ENCODE results near the gene ACTN1. TPM values are rescaled to one million over a fixed set of nuclear protein-coding genes. Genes with fewer than 3 reads are reported as not detected.

Gene ACTN1
- total RNA-seq, 1 donor from 2014 or later, result 130 TPM

DNA sequence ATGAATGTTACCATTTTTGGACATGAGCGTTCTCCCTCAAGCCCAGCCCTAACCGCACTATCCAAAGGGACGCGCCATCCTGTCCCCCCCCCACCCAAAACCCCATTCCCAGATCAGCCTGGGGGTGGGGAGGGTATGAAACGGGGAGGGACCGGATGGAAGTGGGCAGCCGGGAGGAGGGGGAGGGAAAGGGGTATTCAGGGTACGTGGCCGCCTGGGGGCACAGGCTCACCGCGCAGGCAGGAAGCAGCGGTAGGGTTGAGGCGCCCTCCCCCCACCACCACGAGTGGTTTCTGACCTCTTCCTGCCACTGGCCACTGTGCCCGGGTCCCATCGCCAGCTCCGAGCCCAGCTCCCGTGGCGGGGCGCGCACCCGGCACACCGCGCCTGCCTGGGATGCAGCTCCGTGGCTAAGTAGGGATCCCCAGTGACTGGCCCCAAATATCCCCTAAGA, 1.4 kb downstream of the ACTN1 start:
- Mint-ChIP-seq H3K4me1 (ENCODE audit: unreplicated experiment) (peaks cover 38% of the 10 kb centered on the region), H3K27me3 (ENCODE audit: unreplicated experiment) (peaks cover 26% of the 10 kb centered on the region), H3K27ac (ENCODE audit: unreplicated experiment) (peak overlapping the region; percentile 94), H3K36me3 (ENCODE audit: low read depth, unreplicated experiment) (peaks cover 14% of the 10 kb centered on the region), H3K4me3 (ENCODE audit: unreplicated experiment) (peak overlapping the region; percentile 92), H3K9me3 (ENCODE audit: unreplicated experiment) (no peaks in the 10 kb centered on the region)
- no peak for TF ChIP-seq CTCF (IDR thresholded peaks at IDR 0.05; ENCODE audit: unreplicated experiment)
- peak; percentile 68 for DNase-seq (ENCODE audit: low spot score)

GRCh38 chr14:68977180-68977717, 1.9 kb downstream of the ACTN1 start:
- peaks cover 38% of the 10 kb centered on the region for H3K4me1 Mint-ChIP-seq (ENCODE audit: unreplicated experiment)
- H3K27ac Mint-ChIP-seq (ENCODE audit: unreplicated experiment), result peak overlapping the region; percentile 94
- peak overlapping the region; percentile 90 for H3K4me3 Mint-ChIP-seq (ENCODE audit: unreplicated experiment)
- H3K27me3 Mint-ChIP-seq (ENCODE audit: unreplicated experiment), result peaks cover 26% of the 10 kb centered on the region
- no peak for DNase-seq (ENCODE audit: low spot score)
- no peak for TF ChIP-seq CTCF (IDR thresholded peaks at IDR 0.05; ENCODE audit: unreplicated experiment)
- H3K36me3 Mint-ChIP-seq (ENCODE audit: low read depth, unreplicated experiment), result peaks cover 19% of the 10 kb centered on the region
- no peaks in the 10 kb centered on the region for H3K9me3 Mint-ChIP-seq (ENCODE audit: unreplicated experiment)

DNA sequence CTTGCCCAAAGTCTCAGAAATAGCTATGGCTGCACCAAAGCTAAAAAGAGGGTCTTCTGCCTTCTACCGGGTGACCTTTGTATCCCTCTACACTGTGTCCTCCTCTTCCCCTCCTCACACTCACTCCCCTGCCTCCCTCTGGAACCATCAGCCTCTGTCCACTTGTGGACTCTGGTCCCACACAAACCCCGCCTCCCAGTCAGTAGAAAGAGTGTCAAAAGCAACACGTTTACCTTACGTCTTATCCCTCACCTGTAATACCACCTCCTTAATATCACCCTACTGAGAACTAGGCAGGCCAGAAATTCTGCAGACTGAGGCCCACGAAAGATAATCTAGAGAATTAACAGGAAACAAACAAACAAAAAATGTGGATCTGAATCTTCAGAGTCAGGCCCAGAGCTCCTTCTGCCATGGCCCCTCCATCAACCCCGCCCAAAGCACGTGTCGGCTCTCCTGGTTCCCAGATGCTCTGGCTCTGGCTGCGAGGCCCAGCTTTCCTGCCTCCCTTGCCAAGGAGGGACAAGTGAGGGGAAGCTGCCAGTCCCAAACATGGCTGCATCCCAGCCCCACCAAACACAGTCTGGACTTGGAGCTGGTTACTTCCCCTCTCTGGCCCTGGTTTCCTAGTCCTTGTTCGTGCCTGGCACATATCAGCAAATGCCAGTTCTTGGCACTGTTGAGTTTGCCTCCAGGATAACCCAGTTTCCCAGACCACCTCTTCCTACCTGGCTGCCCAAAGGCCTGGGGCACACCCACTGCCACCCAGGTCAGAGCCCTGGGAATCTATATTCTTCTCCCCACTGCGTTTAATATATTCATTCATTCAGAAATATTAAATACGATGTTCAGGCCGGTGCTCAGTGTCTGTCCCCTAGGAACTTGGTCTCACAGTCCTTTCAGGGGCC, 2.7 kb downstream of the ACTN1 start:
- H3K9me3 Mint-ChIP-seq (ENCODE audit: unreplicated experiment), result no peaks in the 10 kb centered on the region
- peaks cover 36% of the 10 kb centered on the region for H3K4me1 Mint-ChIP-seq (ENCODE audit: unreplicated experiment)
- H3K27ac Mint-ChIP-seq (ENCODE audit: unreplicated experiment), result peak overlapping the region; percentile 94
- peaks cover 24% of the 10 kb centered on the region for H3K36me3 Mint-ChIP-seq (ENCODE audit: low read depth, unreplicated experiment)
- H3K27me3 Mint-ChIP-seq (ENCODE audit: unreplicated experiment), result peaks cover 24% of the 10 kb centered on the region
- TF ChIP-seq CTCF (IDR thresholded peaks at IDR 0.05; ENCODE audit: unreplicated experiment), result no peak
- DNase-seq (ENCODE audit: low spot score), result no peak
- peak overlapping the region; percentile 90 for H3K4me3 Mint-ChIP-seq (ENCODE audit: unreplicated experiment)

GRCh38 chr14:68975667-68976066, 3.4 kb downstream of the ACTN1 start:
- peaks cover 27% of the 10 kb centered on the region for H3K36me3 Mint-ChIP-seq (ENCODE audit: low read depth, unreplicated experiment)
- peaks cover 23% of the 10 kb centered on the region for H3K27me3 Mint-ChIP-seq (ENCODE audit: unreplicated experiment)
- H3K9me3 Mint-ChIP-seq (ENCODE audit: unreplicated experiment), result no peaks in the 10 kb centered on the region
- peak overlapping the region; percentile 94 for H3K27ac Mint-ChIP-seq (ENCODE audit: unreplicated experiment)
- no peak for DNase-seq (ENCODE audit: low spot score)
- H3K4me1 Mint-ChIP-seq (ENCODE audit: unreplicated experiment), result peaks cover 39% of the 10 kb centered on the region
- TF ChIP-seq CTCF (IDR thresholded peaks at IDR 0.05; ENCODE audit: unreplicated experiment), result no peak
- H3K4me3 Mint-ChIP-seq (ENCODE audit: unreplicated experiment), result no peak overlapping the region
